ENCODE measurements around the gene CORO6.

CORO6 gene

DNA sequence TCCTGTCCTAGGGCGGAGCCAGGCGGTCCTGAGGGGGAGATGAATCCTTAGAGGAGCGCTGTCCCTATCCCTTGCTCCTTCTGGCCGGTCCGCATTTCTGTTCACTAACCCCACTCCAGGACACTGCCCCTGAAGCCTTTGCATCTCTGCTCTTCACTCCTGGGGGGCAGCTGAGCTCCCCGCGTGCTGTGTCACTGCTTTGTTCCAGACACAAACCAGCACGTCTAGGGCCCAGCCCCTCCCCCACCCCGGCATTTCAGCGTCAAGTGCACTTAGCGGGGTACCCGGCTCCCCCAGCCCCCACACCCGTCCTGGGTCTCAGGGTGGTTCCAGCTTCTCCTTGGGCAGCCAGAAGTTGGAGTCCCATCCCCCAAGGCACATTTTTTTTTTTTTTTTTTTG is 8.9 kb downstream of the CORO6 start:
- Mint-ChIP-seq H3K36me3 (ENCODE audit: low read depth) (no peaks in the 10 kb centered on the region), H3K9me3 (no peaks in the 10 kb centered on the region), H3K27me3 (ENCODE audit: low read depth) (peaks cover 10% of the 10 kb centered on the region), H3K4me1 (ENCODE audit: low read depth) (peaks cover 30% of the 10 kb centered on the region), H3K4me3 (peak overlapping the region; percentile 71), H3K27ac (no peak overlapping the region)
- DNase-seq (ENCODE audit: low spot score) = no peak

DNA sequence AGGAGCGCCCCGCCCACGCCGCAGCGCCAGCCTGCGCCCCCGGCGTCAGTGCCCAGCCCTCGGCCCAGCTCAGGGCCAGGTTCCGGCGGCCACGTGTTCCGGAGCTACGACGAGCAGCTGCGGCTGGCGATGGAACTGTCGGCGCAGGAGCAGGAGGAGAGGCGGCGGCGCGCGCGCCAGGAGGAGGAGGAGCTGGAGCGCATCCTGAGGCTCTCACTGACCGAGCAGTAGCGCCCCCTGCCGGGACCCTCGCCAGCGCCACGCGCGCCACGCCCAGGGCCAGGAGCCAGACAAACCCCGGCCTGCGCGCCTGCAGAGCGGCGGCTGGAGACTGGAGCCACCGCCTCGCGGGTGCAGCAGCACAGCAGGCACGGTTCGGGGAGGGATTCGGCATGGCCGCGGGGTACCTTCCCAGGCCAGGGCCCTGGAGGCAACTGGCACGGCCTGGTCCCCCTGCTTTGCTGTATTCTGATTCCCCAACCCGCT is 9.3 kb downstream of the CORO6 start:
- DNase-seq (ENCODE audit: low spot score) = peak; percentile 93
- no peaks in the 10 kb centered on the region for H3K36me3 Mint-ChIP-seq (ENCODE audit: low read depth)
- H3K4me1 Mint-ChIP-seq (ENCODE audit: low read depth) = peaks cover 29% of the 10 kb centered on the region
- H3K4me3 Mint-ChIP-seq = peak overlapping the region; percentile 71
- H3K27ac Mint-ChIP-seq = no peak overlapping the region
- H3K9me3 Mint-ChIP-seq = no peaks in the 10 kb centered on the region
- H3K27me3 Mint-ChIP-seq (ENCODE audit: low read depth) = peaks cover 10% of the 10 kb centered on the region

DNA sequence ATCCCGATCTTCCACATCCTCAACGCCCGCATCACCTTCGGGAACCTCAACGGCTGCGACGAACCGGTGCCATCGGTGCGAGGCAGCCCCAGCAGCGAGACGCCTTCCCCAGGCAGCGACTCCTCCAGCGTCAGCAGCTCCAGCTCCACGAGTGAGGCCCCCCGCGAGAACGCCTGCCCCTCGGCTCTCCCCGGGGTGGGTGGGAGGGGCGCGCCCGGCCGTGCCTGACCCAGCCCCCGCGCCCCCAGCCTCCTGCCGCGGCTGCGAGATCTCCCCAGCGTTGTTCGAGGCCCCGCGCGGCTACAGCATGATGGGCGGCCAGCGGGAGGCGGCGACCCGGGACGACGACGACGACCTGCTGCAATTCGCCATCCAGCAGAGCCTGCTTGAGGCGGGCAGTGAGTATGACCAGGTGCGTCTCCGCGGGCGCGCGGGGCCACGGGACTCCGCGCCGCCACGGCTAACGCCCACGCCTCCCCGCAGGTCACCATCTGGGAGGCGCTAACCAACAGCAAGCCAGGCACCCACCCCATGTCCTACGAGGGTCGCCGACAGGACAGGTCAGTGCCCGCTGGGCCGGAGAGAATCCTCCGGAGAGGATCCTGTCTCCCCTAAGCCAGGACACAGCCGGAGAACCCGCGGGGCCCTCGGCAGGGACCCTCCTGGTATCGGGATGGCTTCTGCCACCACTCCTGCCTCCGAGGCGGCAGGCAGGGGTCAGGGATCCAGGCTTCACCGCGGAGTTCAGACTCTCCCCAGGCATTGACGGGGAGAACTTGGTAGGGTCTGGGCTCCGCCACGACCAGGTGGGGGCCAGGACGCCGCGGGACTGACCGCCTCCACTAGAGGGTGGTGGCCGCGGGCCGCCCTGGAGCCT is 10.1 kb downstream of the CORO6 start:
- H3K4me3 Mint-ChIP-seq = peak overlapping the region; percentile 43
- H3K4me1 Mint-ChIP-seq (ENCODE audit: low read depth) = peaks cover 29% of the 10 kb centered on the region
- peaks cover 10% of the 10 kb centered on the region for H3K27me3 Mint-ChIP-seq (ENCODE audit: low read depth)
- DNase-seq (ENCODE audit: low spot score) = no peak
- H3K27ac Mint-ChIP-seq = no peak overlapping the region
- no peaks in the 10 kb centered on the region for H3K36me3 Mint-ChIP-seq (ENCODE audit: low read depth)
- H3K9me3 Mint-ChIP-seq = no peaks in the 10 kb centered on the region

DNA sequence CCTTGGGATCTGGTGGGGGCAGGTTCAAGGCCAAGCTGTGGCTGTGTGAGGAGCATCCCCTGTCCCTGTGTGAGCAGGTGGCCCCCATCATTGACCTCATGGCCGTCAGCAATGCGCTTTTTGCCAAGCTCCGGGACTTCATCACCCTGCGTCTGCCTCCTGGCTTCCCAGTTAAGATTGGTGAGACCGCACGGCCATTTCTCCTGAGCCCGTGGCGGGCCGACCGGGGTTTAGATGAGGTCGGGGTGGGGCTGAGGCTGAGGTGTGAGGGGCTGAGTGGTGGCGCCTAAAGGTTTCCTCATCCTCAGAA is 10.7 kb downstream of the CORO6 start:
- Mint-ChIP-seq H3K4me3 (no peak overlapping the region), H3K36me3 (ENCODE audit: low read depth) (no peaks in the 10 kb centered on the region), H3K27ac (no peak overlapping the region), H3K27me3 (ENCODE audit: low read depth) (peaks cover 10% of the 10 kb centered on the region), H3K9me3 (no peaks in the 10 kb centered on the region), H3K4me1 (ENCODE audit: low read depth) (peaks cover 27% of the 10 kb centered on the region)
- DNase-seq (ENCODE audit: low spot score) = no peak

DNA sequence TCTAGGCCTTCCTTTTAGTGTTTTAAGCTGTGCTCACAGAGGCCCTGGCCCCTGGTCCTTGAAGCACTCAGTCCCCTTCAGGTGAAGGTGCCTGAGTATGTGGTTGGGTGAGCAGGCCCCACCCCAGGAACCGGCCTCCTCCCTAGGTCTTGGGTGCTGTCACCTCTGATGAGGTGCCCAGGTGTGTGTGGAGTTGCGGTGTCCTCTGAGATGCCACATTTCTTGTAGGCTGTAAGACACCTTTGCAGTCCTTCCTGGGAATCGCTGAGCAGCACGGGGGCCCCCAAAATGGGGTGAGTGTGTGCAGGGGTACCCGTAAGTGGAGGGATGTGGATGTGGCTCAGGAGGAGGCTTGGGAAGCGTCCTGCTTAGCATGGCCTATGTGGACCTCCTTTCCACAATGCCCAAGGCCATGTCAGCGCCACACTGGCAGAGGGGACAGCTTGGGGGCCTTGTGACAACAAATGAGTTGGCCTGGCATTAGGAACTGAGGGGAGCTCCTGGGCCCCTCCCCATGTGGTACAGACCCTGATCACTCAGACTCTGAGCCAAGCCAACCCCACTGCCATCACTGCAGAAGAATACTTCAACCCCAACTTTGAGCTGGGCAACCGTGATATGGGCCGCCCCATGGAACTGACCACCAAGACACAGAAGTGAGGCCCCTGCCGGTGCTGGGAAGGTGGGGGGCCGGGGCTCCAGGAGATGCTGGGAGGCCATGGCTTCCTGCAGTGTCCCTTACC is 11.2 kb downstream of the CORO6 start:
- Mint-ChIP-seq H3K4me3 (no peak overlapping the region), H3K4me1 (ENCODE audit: low read depth) (peaks cover 23% of the 10 kb centered on the region), H3K27ac (no peak overlapping the region), H3K27me3 (ENCODE audit: low read depth) (peaks cover 5% of the 10 kb centered on the region), H3K9me3 (no peaks in the 10 kb centered on the region), H3K36me3 (ENCODE audit: low read depth) (no peaks in the 10 kb centered on the region)
- DNase-seq (ENCODE audit: low spot score) = no peak

DNA sequence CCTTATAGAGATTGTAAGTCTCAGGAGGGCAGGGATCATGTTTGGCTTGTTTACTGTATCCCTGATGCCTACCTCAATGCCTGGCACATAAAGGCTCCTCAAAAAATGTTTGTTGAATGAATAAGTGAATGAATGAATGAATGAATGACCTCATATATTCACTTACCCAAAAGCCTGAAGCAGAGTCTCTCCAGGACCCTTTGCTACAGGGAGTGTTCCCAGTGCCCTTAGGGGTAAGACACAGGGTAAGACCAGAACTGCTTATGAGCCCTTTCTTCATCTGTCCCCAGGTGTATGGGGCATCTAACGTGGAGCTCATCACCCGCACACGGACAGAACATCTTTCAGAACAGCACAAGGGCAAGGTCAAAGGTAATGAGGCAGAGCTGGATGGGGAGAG is 12.3 kb downstream of the CORO6 start:
- no peak overlapping the region for H3K27ac Mint-ChIP-seq
- H3K4me3 Mint-ChIP-seq = no peak overlapping the region
- no peaks in the 10 kb centered on the region for H3K36me3 Mint-ChIP-seq (ENCODE audit: low read depth)
- no peaks in the 10 kb centered on the region for H3K9me3 Mint-ChIP-seq
- no peaks in the 10 kb centered on the region for H3K27me3 Mint-ChIP-seq (ENCODE audit: low read depth)
- no peak for DNase-seq (ENCODE audit: low spot score)
- H3K4me1 Mint-ChIP-seq (ENCODE audit: low read depth) = peaks cover 15% of the 10 kb centered on the region

DNA sequence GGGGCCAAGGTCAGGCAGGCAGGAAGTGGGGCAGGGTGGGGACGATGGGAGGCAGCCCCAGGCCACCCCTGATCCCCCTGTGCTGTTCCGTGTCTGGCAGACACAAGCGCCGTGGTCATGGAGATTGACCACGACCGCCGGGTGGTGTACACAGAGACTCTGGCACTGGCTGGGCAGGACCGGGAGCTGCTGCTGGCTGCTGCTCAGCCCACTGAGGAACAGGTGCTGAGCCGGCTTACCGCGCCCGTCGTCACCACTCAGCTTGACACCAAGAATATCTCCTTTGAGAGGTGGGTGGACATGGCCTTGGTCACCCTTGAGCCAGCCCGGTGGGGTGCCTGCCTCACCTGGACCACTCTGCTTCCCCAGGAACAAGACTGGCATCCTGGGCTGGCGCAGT is 13.7 kb downstream of the CORO6 start:
- Mint-ChIP-seq H3K27ac (no peak overlapping the region), H3K9me3 (no peaks in the 10 kb centered on the region), H3K4me1 (ENCODE audit: low read depth) (peaks cover 3% of the 10 kb centered on the region), H3K36me3 (ENCODE audit: low read depth) (no peaks in the 10 kb centered on the region), H3K27me3 (ENCODE audit: low read depth) (no peaks in the 10 kb centered on the region), H3K4me3 (no peak overlapping the region)
- DNase-seq (ENCODE audit: low spot score) = no peak

DNA sequence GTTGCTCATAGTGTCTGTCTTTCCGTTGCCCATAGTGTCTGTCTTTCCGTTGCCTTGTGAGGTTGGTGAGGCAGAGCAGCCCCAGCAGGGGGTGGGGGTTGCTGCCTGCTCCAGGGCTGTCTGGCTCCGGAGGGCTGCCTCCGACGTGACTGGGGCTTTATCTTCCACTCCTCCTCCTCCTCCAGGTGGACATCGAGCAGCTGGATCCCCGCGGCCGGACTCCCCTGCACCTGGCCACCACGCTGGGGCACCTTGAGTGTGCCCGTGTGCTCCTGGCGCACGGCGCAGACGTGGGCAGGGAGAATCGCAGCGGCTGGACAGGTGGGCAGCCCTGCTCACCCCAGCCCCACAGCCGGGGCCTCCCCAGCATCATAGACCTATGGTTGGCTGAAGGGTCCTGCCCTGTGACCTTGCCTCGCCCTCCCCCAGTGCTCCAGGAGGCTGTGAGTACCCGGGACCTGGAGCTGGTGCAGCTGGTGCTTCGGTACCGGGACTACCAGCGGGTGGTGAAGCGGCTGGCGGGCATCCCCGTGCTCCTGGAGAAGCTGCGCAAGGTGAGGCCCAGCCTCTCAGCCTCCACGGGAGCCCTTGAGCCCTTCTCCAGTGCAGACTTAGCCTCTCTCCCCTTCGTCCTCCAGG is 15.0 kb downstream of the CORO6 start:
- no peak for DNase-seq (ENCODE audit: low spot score)
- Mint-ChIP-seq H3K27ac (no peak overlapping the region), H3K4me3 (no peak overlapping the region), H3K27me3 (ENCODE audit: low read depth) (no peaks in the 10 kb centered on the region), H3K4me1 (ENCODE audit: low read depth) (no peaks in the 10 kb centered on the region), H3K36me3 (ENCODE audit: low read depth) (no peaks in the 10 kb centered on the region), H3K9me3 (no peaks in the 10 kb centered on the region)

DNA sequence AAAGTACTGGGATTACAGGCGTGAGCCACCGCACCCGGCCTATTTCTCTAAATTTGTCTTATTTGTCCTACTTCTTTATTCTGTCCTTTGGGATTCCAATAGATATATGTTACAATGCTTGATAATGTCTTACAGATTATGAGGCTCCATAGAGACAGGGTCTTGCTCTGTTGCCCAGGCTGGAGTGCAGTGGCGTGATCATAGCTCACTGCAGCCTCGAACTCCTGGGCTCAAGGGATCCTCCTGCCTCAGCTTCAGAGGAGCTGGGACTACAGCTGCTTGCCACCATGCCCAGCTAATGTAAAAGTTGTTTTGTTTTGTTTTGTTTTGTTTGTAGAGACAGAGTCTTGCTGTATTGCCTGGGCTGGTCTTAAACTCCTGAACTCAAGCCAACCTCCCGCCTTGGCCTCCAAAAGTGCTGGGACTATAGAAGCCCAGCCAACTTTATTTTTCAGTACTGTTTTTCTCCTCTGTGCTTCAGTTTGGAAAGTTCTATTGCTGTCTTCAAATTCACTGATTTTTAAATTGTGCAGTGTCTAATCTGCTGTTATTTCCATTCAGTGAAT is 19.5 kb downstream of the CORO6 start:
- no peaks in the 10 kb centered on the region for H3K27me3 Mint-ChIP-seq (ENCODE audit: low read depth)
- no peak overlapping the region for H3K27ac Mint-ChIP-seq
- DNase-seq (ENCODE audit: low spot score) = no peak
- no peaks in the 10 kb centered on the region for H3K36me3 Mint-ChIP-seq (ENCODE audit: low read depth)
- no peak overlapping the region for H3K4me3 Mint-ChIP-seq
- peaks cover 4% of the 10 kb centered on the region for H3K4me1 Mint-ChIP-seq (ENCODE audit: low read depth)
- H3K9me3 Mint-ChIP-seq = no peaks in the 10 kb centered on the region

DNA sequence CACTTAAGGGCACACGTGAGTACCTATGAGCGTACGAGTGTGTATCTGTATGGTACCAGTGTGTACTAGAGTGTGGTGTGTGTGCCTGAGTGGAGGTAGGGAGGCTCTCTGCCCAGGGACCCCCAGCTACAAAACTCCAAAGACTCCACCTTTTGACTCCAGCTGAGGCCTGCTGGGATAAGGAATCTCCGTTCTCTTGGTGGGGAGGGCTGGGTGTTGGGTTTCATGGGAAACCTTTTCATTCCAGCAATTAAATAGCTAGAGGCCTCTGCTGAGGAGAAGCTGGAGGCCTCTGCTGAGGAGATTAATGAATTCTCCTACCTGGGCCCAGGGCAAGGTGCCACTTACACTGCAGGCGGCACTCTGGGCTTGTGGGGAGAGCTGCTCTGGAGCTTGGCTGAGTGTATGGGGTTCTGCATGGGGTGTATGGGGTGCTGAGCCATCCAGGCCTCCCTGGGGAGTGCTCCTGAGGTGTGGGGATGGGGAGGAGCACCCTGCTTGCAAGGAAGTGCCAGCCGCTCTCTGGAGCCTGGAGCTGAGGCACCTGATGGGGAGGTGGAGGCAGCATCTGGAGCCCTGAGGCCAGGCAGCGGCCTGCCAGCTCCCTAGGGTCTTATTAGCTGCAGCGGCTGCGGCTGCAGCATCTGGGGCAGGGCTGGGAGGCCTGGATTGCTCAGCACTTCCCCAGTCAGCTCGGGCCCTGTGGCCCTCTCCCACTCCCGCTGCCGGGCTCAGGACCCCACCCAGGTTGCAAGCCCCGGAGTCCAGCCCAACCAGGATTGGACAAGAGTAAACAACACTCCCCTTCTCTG is 25.1 kb downstream of the CORO6 start:
- no peaks in the 10 kb centered on the region for H3K36me3 Mint-ChIP-seq (ENCODE audit: low read depth)
- H3K27me3 Mint-ChIP-seq (ENCODE audit: low read depth) = no peaks in the 10 kb centered on the region
- H3K4me3 Mint-ChIP-seq = no peak overlapping the region
- H3K4me1 Mint-ChIP-seq (ENCODE audit: low read depth) = peaks cover 9% of the 10 kb centered on the region
- DNase-seq (ENCODE audit: low spot score) = no peak
- H3K9me3 Mint-ChIP-seq = no peaks in the 10 kb centered on the region
- H3K27ac Mint-ChIP-seq = no peak overlapping the region

DNA sequence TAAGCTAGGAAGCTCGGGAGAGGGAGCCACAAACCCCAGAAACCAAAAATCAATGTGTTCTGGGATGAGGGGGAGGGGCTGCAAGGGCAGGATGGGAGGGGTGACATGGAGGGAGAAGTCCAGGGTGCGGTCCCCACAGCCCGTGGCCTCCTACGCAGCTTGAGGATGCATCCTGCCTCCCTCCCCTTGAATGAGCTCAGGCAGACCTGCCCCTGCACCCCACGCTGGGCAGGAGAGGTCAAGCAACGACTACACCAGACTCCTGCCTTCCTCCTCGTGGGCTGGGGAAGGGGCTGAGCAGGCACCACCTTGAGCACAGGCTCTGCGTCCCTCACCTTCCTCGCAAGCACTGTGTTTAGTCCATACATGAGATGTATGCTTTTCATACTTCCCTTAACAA is 25.9 kb downstream of the CORO6 start:
- no peaks in the 10 kb centered on the region for H3K9me3 Mint-ChIP-seq

DNA sequence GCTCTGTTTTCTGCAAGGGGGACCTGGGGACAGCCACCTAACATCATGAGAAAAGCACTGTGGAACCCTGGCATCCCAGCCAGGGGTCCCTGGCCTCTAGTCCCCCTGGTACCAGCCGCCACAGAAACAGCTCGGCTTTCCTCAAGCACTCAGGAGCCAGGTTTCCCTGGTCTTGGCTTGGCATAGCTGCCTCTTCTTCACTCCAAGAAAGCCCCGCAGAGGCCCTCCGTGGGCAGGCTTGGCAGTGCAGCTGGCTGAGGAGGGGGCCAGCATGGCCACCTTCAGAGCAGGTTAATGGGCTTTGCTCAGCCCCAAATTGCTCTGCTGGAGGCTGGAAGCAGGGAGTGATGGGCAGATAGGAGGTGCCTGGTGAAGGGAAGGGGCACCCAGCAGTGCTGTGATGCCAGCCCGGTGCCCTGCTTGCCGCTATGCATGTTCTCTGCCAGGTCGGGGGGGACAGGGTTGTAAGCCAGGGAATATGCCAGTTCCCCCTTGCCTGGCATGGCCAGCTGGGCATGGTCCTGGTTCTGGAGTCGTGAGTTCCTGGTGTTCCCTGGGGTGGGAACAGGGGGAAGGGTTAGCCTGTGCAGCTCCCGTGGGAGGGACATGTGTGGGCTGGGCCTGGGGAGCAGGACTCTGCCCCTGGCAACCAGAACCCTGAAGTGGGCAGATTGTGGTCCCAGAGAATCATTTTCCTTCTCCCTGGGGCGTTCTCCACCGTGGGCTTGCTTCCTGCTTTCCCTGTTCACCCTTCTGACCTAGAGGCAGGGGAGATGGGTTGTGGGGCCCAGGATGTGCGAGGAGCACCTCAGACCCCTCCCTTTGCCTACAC is 26.6 kb downstream of the CORO6 start:
- DNase-seq (ENCODE audit: low spot score) = no peak
- H3K4me1 Mint-ChIP-seq (ENCODE audit: low read depth) = peaks cover 23% of the 10 kb centered on the region
- H3K36me3 Mint-ChIP-seq (ENCODE audit: low read depth) = no peaks in the 10 kb centered on the region
- H3K4me3 Mint-ChIP-seq = no peak overlapping the region
- H3K27ac Mint-ChIP-seq = no peak overlapping the region
- H3K9me3 Mint-ChIP-seq = no peaks in the 10 kb centered on the region
- H3K27me3 Mint-ChIP-seq (ENCODE audit: low read depth) = no peaks in the 10 kb centered on the region

More for the DNA sequence above, 25.9 kb downstream of the CORO6 start:
- Mint-ChIP-seq H3K27ac (no peak overlapping the region), H3K27me3 (ENCODE audit: low read depth) (no peaks in the 10 kb centered on the region), H3K4me1 (ENCODE audit: low read depth) (peaks cover 17% of the 10 kb centered on the region), H3K4me3 (no peak overlapping the region), H3K36me3 (ENCODE audit: low read depth) (no peaks in the 10 kb centered on the region)
- DNase-seq (ENCODE audit: low spot score) = no peak
